Nucleus accumbens (tissue), 56 donors: ENCODE data around the gene RPS5.
"Not testable (repeated sequence)": the region's sequence is repeated elsewhere in the genome, so short reads cannot be mapped to it uniquely, and the experiment has no call there.

Experiments
- DNase-seq, 56 donors: peaks; one replicate each; lab custom pipeline; 2025; lab: John Stamatoyannopoulos, UW

RPS5 gene

DNA sequence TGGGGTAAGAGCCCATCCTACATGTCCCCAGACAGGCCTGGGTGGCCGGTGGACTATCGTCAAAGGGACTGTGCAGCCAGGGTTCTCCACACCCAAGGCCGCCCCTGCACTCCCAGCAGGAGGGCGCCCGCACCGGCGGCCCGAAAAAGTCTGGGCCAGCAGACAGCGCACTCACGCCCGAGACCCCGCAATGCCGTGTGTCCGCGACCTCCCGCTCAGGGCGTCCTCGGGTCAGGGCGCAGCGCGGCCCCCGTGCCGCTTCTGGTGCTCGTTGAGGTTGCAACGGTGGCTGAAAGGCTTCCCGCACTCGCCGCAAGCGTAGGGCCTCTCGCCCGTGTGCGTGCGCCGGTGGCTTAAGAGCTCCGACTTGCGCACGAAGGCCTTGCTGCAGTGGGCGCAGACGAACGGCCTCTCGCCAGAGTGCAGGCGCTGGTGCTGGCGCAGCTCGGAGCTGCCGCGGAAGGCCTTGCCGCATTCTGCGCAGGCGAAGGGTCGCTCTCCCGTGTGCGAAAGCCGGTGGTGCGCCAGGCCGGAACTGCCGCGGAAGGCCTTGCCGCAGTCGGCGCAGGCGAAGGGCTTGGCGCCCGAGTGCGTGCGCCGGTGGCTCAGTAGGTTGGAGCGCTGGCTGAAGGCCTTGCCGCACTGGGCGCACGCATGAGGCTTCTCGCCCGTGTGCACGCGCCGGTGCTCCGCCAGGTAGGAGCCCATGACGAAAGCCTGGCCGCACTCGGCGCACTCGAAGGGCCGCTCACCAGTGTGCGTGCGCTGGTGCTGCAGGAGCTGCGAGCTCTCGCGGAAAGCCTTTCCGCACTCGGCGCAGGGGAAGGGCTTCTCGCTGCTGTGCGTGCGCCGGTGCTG, 30.9 kb upstream of the RPS5 start:
- DNase-seq = no peak

DNA sequence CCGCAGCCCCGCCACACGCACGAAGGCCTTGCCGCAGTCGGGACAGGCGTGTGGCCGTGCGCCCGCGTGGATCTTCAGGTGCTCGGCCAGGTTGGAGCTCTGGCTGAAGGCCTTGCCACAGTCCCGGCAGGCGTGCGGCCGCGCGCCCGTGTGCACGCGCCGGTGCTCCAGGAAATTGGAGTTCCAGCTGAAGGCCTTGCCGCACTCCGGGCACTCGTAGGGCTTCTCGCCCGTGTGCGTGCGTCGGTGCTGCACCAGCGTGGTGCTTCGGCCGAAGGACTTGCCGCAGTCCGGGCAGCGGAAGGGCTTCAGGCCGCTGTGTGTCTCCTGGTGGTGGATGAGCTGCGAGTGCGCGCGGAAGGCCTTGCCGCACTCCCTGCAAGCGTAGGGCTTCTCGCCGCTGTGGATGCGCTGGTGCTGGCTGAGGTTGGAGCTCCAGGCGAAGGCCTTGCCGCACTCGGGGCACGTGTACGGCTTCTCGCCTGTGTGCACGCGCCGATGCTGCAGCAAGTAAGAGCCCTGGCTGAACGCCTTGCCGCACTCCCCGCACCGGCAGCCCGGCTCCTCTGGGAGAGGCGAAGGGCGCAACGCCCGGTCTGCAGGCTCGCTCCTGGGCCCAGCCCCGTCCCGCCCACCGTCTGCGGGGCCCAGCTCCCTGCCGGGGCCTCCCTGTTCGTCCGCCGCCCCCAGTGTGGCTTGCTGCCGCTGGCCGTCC, 30.1 kb upstream of the RPS5 start:
- no peak for DNase-seq

DNA sequence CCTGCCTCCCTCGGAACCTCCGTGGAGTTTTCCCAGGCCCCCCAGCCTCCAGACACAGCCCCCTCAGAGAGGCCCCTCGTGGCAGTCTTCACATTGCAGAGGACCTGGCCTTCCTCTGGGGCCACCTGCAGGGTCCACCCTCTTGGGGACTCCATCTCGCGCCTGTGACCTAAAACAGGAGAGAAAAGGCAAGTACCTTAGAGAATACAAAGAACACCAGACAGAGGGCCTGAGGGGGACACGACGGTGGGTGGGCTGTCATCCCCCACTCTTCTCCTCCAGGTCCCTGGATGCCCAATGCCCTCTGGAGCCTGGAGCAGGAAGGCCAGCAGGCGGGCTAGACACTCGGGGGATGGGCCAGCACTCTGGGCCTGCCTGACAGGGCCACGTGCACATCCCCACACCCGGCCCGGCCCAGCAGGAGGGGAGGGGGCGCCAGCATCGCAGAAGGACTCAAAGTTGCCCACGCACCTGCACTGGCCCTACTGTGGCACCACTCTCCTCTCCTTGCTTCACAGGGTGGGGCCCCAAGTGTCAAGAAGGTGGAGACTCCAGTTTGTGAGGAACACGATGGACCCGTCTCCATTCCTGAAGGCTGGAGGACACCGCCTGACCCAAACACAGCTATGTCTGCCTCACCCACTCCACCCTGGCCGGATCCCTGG, 29.5 kb upstream of the RPS5 start:
- DNase-seq = no peak

DNA sequence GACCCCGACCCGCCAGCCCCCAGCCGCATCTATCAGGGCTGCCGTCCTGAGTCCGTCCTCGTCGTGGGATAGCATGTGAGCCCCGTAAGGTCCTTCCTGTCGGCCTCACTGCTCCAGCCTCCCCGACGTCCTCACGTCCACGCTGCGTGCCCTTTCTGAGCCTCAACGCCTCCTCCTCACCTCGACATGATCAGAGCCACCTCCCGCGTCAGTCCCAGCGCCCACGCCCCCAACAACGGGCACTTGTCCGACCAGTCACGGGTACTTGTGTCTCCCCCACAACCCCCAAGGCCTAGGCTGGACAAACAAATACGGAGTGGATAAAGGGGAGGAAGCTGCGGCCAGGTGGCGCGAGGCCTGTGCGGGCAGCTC, 25.2 kb upstream of the RPS5 start:
- DNase-seq = peak in 18 of 56 donors; percentile 30 to 75 (median 60)

DNA sequence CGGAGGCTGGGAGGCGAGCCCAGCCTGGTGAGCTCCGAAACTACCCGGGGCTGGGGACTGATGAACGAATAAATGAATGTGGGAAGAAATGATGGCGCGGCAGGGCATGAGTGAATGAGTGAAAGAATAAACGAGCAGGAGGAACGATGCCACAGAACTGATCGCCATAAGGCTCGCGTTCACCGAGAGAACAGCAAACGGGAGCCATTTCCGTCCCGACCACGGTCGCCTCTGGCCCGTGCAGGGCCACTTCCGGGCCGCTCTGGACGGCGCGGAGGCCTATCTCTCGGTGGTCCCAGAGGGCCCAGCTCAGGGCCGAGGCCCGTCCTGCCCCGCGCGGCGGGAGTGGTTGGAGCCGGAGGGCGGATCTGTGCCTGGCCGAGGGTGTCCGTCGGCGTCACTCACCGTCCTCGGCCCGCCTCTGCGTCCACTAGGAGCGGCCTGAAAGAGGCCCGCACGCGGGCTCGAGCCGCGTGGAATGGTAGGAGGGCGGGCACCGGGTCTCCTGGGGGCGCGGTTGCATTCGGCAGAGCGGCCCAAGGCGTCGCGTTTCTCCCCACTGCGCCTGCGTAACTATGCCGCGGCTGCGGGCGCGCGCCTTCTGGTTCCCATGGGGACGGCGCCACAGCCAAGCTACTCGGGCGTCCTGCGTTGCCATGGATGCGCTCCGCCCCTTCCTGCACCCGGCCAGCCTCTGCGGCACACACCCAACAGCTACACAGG, 24.6 kb upstream of the RPS5 start, which contains the start of gene ZNF497:
Gene ZNF497, minus strand, starts transcription at position 480 of the 723 bp plus-strand sequence. CDS start 5,116 bp downstream, outside the sequence.
- DNase-seq = peak; percentile 80 to 98 (median 96)

DNA sequence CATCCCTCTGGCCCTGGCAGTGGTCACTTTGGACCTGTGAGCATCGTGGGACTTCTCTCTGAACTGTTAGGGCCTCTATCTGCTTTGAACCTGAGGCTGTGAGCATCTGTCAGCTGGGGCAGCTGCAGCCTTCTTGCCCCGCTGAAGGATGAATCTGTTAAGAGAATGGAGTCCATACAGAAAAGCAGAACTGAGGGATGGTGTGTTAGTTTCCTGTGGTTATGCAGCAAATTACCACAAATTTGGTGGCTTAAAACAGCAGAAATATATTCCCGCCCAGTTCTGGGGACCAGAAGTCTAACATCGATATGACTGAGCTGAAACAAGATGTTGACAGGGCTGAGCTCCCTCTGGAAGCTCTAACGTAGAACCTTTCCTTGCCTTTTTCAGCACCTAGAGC, 22.9 kb upstream of the RPS5 start:
- DNase-seq = no peak

DNA sequence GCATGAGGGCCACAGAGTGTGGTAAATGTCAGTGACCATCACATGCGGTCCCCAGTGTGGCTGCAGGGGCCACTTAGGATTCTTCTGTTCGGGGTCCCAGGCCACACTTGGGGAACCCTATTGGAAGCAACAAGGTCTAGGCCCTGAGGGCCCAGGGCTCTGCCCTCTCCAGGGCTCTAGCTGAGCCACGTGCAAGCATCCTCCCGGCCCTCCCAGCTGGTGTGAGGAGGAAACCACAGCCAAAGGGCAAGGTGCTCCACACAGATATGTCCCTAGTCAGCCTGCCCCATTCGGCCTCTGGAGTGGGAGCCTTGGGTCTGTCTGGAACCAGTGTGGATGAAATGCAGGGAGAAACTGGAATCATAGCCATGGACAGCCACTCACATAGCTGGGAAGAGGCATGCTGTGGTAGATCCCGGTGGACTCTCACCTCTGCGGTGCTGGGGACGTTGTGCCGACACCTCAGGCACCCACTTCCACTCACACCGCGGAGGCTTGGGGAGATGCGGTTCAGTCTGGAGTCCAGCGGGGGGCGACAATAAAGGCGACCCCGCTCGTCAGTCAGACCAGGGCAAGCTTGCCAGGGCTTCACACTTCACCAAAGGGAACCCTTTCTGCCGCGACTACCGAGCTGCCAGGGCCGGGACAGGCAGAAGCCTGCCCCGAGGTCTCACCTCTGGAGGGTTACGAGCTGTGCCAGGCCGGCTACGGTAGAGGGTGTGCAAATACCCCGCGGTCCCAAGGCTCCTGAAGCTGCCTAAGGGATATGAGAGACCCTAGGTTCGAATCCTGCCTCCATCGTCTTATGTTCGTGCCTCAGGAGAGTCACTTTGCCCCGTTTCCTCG, 20.3 kb upstream of the RPS5 start:
- DNase-seq = no peak

DNA sequence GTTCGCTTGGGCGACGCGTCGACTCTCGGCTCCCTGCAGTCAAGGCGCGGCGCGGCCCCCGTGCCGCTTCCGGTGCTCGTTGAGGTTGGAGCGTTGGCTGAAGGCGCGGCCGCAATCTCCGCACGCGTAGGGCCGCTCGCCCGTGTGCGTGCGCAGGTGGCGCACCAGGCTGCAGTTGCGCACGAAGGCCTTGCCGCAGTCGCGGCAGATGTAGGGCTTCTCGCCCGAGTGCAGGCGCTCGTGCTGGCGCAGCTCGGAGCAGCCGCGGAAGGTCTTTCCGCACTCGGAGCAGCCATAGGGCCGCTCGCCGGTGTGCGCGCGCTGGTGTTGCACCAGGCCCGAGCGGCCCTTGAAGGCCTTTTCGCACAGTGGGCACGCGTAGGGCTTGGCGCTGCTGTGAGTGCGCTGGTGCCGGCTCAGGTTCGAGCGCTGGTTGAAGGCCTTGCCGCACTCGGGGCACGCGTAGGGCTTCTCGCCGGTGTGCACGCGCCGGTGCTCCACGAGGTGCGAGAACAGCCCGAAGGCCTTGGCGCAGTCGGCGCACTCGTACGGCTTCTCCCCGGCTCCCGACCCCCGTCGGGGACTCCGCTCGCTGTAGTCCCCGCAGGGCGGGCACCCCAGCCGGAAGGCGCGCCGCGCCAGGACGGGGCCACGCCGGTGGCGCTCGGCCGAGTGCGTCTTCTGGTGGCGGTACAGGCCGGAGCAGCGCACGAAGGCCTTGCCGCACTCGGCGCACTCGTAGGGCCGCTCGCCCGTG, 19.2 kb upstream of the RPS5 start:
- no peak for DNase-seq

GRCh38 chr19:58368561-58369360, 18.3 kb upstream of the RPS5 start:
- no peak for DNase-seq

DNA sequence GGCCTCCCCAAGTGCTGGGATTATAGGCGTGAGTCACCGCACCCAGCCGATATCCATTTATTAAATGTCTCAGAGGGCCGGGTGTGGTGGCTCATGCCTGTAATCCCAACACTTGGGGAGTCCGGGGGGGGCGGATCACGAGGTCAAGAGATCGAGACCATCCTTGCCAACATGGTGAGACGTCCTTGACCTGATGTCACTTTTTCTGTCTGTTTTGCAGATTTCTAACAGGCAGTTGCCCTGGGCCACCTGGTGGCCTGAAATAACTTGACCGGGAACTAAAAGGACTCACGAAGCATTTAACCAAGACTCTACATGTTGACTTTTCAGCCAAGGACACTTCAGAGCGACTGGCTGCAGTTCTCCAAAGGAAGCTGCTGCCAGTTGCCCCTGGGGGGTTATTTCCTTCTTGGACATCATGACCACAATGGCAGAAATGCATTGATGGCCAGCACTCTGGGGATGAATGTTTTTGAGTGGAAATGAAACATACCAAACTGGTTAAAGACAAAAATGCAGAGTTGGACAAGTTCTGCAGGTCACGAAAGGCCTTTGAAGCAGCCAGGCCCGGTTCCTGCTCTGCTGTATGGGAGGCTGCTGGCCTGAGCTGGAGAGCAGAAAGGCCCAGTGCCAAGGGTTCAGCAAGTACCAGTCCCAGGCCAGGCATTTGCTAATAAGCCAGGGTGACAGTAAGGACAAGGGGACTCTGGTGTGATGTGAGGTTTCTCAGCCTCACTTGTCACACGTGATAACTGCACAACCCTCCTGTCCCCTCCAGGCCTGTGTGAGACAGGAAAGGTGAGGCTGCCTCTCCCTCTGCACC, 14.5 kb upstream of the RPS5 start:
- DNase-seq = peak in 2 of 56 donors; percentile 8 to 14

DNA sequence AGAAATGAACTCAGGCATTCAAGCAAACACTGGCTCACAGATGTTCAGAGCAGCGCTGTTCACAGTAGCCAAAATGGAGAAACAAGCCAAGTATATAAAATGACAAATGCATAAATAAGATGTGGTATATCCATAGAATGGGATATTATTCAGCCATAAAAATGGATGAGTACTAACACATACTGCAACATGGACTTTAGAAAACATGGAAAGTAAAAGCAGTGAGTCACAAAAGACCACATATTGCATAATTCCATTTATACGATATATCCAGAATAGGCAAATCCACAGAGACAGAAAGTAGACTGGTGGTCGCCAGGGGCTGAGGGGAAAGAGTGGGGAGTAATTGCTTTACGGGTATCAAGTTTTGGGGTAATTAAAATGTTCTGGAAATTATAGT, 12.9 kb upstream of the RPS5 start:
- DNase-seq = no peak

GRCh38 chr19:58376724-58377123, 10.3 kb upstream of the RPS5 start:
- DNase-seq = not testable (repeated sequence)

DNA sequence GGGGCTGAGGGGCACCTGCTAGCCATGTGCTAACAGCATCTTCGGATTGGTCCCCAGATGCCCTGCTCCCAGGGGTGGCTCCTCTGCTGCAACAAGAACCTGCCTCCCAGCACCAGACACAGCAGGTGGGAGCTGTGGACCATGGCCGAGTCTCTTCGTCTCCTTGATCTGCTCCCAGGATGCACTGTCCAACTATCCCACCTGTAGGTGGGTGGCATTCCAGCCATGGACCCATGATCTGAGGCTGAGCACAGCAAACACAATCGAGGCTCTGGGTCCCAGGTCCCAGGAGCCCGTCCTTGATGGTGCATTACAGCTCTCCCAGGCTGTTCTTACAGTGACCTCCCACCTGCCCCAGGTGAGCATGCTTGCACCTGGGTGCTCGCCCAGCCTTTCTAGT, 7.8 kb upstream of the RPS5 start:
- DNase-seq = no peak

GRCh38 chr19:58380037-58380661, 6.9 kb upstream of the RPS5 start:
- DNase-seq = peak in 2 of 56 donors; percentile 64 to 82

DNA sequence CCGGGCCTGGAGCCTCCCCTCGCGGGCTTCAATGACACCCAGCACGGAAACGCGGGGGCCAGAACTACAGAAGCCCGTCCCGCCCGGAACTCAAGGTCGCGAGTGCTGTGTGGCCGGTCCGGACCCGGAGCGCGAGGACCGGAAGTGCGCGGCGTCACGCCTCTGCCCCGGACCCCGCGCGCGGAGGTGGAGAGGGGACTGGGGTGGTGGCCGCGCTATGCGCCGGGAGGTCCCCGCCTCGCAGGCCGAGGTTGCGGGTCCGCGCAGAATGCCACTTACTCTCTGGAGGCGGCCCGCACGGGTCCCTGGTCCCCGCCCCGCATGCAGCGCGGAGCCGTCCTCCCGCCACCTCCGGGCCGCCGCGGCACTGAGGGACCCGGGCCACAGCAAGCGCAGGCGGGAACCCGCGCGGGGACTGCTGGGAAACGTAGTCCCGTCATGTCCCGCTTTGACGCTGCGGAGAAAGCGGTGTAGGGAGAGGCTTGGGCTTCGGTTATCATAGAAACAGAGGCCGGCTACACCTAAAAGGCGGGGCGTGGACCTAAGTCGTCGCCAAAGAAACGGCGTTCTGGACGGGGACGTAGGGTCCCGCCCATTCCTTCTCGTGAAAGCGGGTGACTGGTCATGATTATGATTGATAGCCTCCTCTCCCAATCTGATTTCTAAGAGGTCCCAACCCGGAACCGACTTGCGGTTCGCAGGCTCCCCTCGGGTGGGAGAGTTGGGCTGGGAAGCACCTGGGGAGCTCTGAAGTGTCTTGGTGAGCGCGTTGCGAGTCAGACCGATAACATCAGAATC, 6.2 kb upstream of the RPS5 start, which contains the start of gene ZNF837:
Gene ZNF837, minus strand, starts transcription at position 369 of the 798 bp plus-strand sequence. CDS start 11,698 bp downstream, outside the sequence.
- DNase-seq = peak; percentile 86 to 99 (median 97)
